PFSK-1 (cell line): ENCODE measurements around the gene TSPAN14.

ENCODE experiments used
- FOXP2 ChIP-seq: optimal IDR thresholded peaks from 2 replicates; pipeline ENCODE3; 2011; ENCODE audit warnings: borderline replicate concordance, control low read depth, inconsistent platforms; ENCODE audit not compliant: insufficient read depth; ENCODE audit errors: extremely low read length, extremely low read depth
- POLR2AphosphoS5 ChIP-seq: IDR thresholded peaks from 2 replicates; pipeline ENCODE4 v1.6.1; 2012; ENCODE audit warnings: low read depth, mild to moderate bottlenecking, control low read depth, low read length, moderate library complexity
- REST ChIP-seq, 2 experiments: IDR thresholded peaks; 2 replicates each; pipeline versions ENCODE4 v1.6.1 to v1.8.0; 2011 to 2012; ENCODE audit warnings: low read depth in 2 of 2, low read length in 2 of 2, control low read depth in 1 of 2, inconsistent platforms in 1 of 2, mild to moderate bottlenecking in 1 of 2, moderate library complexity in 1 of 2; ENCODE audit not compliant: insufficient read depth in 1 of 2
- SIN3A ChIP-seq: IDR thresholded peaks from 2 replicates; pipeline ENCODE4 v1.6.1; 2012; ENCODE audit warnings: mild to moderate bottlenecking, low read length, moderate library complexity, borderline replicate concordance; ENCODE audit not compliant: insufficient read depth
- TAF1 ChIP-seq: IDR thresholded peaks from 2 replicates; pipeline ENCODE4 v1.6.1; 2012; ENCODE audit warnings: low read length, control low read depth, borderline replicate concordance; ENCODE audit not compliant: insufficient read depth

- TF ChIP-seq POLR2AphosphoS5 (no peak), TAF1 (no peak), REST (IDR thresholded peaks at IDR 0.05; ENCODE audit: insufficient read depth in 1 of 2, low read depth in 2 of 2, low read length in 2 of 2) (no peak), SIN3A (no peak), FOXP2 (no peak)
Measured at GRCh38 chr10:80539421-80540031, 85.4 kb downstream of the TSPAN14 start.
